A549 (cell line): ENCODE data around the gene SREBF1. TPM values are rescaled to one million over a fixed set of nuclear protein-coding genes. Genes with fewer than 3 reads are reported as not detected.

Experiments used
- ATAC-seq, 2 experiments: fragments of 200-7000 bp in 1 of 2; fragments of >200 bp in 1 of 2; cut with Nextera tagmentation in 1 of 2; cut with Tn5 transposase in 1 of 2; 3 replicates each; pipeline versions ENCODE4 v1.8.0 to v1.9.1; 2018 to 2020; ENCODE audit warnings: mild to moderate bottlenecking in 1 of 2, moderate library complexity in 1 of 2
- CTCF ChIA-PET: fragments of 300-600 bp; sonication (Branson Sonifier 250); formaldehyde crosslinking; extraction: SDS; loops from one replicate; lab custom pipeline; 2021; ENCODE audit warnings: antibody characterized with exemption, inconsistent platforms; lab: Yijun Ruan, JAX
- POLR2A ChIA-PET: fragments of 350-600 bp; formaldehyde crosslinking; extraction: SDS; loops from one replicate; lab custom pipeline; 2021; ENCODE audit warnings: antibody characterized with exemption, inconsistent platforms; lab: Yijun Ruan, JAX
- DNase-seq, 2 experiments: peaks; one replicate each; pipeline versions ENCODE4 v3.0.0 to v3.0.0-alpha.2; 2011 to 2016; ENCODE audit warnings: low read depth in 1 of 2, low spot score in 1 of 2
- FAIRE-seq: peaks from 2 replicates; lab custom pipeline; 2011; peaks lifted over from hg19 to GRCh38; lab: Jason Lieb, UNC
- H3K27ac ChIP-seq, 2 experiments: fragments of >200 bp; sonication (Bioruptor Twin); formaldehyde crosslinking; 3 replicates each; pipeline ENCODE4 v1.5.1; 2016 to 2017
- H3K4me1 ChIP-seq: fragments of >200 bp; sonication (Bioruptor Twin); formaldehyde crosslinking; 3 replicates; pipeline ENCODE4 v1.6.1; 2016
- H3K4me2 ChIP-seq: fragments of >200 bp; sonication (Bioruptor Twin); formaldehyde crosslinking; 3 replicates; pipeline ENCODE4 v1.6.1; 2016
- H3K4me3 ChIP-seq: fragments of >200 bp; sonication (Bioruptor Twin); formaldehyde crosslinking; 3 replicates; pipeline ENCODE4 v1.5.1; 2016
- H3K9me3 ChIP-seq: fragments of >200 bp; sonication (Bioruptor Twin); formaldehyde crosslinking; 3 replicates; pipeline ENCODE4 v1.6.1; 2016
- BCL3 ChIP-seq: fragments of >200 bp; sonication (Bioruptor Twin); formaldehyde crosslinking; IDR thresholded peaks from 3 replicates; pipeline ENCODE4 v1.6.1; 2016
- CBX2 ChIP-seq: fragments of 200-600 bp; sonication (generic); IDR thresholded peaks from 2 replicates; pipeline ENCODE4 v1.6.1; 2016; ENCODE audit warnings: low read depth, mild to moderate bottlenecking, borderline replicate concordance
- CTCF ChIP-seq: fragments of >200 bp; sonication (Bioruptor Twin); formaldehyde crosslinking; IDR thresholded peaks from 3 replicates; pipeline ENCODE4 v1.5.1; 2016
- E2F6 ChIP-seq: IDR thresholded peaks from 2 replicates; pipeline ENCODE4 v1.6.1; 2012; ENCODE audit warnings: low read depth, borderline replicate concordance
- EHF ChIP-seq: fragments of 250-450 bp; sonication (Bioruptor Pico); IDR thresholded peaks from 2 replicates; pipeline ENCODE4 v1.5.0; 2020; ENCODE audit warnings: mild to moderate bottlenecking
- ELK1 ChIP-seq: fragments of 150-350 bp; IDR thresholded peaks from 2 replicates; pipeline ENCODE4 v1.6.1; 2014; ENCODE audit warnings: low read depth, mild to moderate bottlenecking, low read length
- EP300 ChIP-seq, 2 experiments: fragments of >200 bp; sonication (Bioruptor Twin); formaldehyde crosslinking; IDR thresholded peaks; 2 replicates in 1 of 2; 3 replicates in 1 of 2; pipeline ENCODE4 v1.6.1; 2016 to 2017
- ESRRA ChIP-seq: fragments of 150-350 bp; IDR thresholded peaks from 2 replicates; pipeline ENCODE4 v1.6.1; 2014; ENCODE audit warnings: mild to moderate bottlenecking, low read length, borderline replicate concordance
- FOSB ChIP-seq: fragments of 250-450 bp; sonication (Bioruptor Pico); IDR thresholded peaks from 2 replicates; pipeline ENCODE4 v1.5.0; 2020; ENCODE audit warnings: mild to moderate bottlenecking, moderate library complexity
- HES2 ChIP-seq: fragments of >200 bp; sonication (Bioruptor Twin); formaldehyde crosslinking; IDR thresholded peaks from 2 replicates; pipeline ENCODE4 v1.6.1; 2016
- HOXA7 ChIP-seq: fragments of 250-450 bp; sonication (Bioruptor Pico); IDR thresholded peaks from 2 replicates; pipeline ENCODE4 v1.5.0; 2020; ENCODE audit warnings: mild to moderate bottlenecking, moderate library complexity
- JUN ChIP-seq, 2 experiments: fragments of >200 bp; sonication (Bioruptor Twin); formaldehyde crosslinking; IDR thresholded peaks; 2 replicates in 1 of 2; 3 replicates in 1 of 2; pipeline ENCODE4 v1.6.1; 2016 to 2017
- JUNB ChIP-seq: fragments of >200 bp; sonication (Bioruptor Twin); formaldehyde crosslinking; IDR thresholded peaks from 2 replicates; pipeline ENCODE4 v1.6.1; 2016
- KDM1A ChIP-seq: fragments of 200-600 bp; sonication (generic); IDR thresholded peaks from 2 replicates; pipeline ENCODE4 v1.6.1; 2016; ENCODE audit warnings: low read depth, mild to moderate bottlenecking
- MAZ ChIP-seq: fragments of 150-350 bp; IDR thresholded peaks from 2 replicates; pipeline ENCODE4 v1.6.1; 2014; ENCODE audit warnings: antibody characterized with exemption, low read depth, low read length, borderline replicate concordance
- MYC ChIP-seq: IDR thresholded peaks from 2 replicates; pipeline ENCODE4 v1.6.1; 2012; ENCODE audit warnings: mild to moderate bottlenecking, inconsistent platforms, low read length, improper control_type of control experiment, borderline replicate concordance
- PBX3 ChIP-seq: IDR thresholded peaks from 2 replicates; pipeline ENCODE4 v1.6.1; 2012
- POLR2AphosphoS2 ChIP-seq: conservative IDR thresholded peaks from 2 replicates; pipeline ENCODE4 v1.6.1; 2012; ENCODE audit warnings: low read length, improper control_type of control experiment, inconsistent platforms
- RAD21 ChIP-seq, 2 experiments: fragments of >200 bp in 1 of 2; sonication (Bioruptor Twin) in 1 of 2; formaldehyde crosslinking in 1 of 2; IDR thresholded peaks in 1 of 2; conservative IDR thresholded peaks in 1 of 2; 2 replicates in 1 of 2; 3 replicates in 1 of 2; pipeline ENCODE4 v1.6.1; 2012 to 2018; ENCODE audit warnings: inconsistent platforms in 1 of 2
- SMC3 ChIP-seq: fragments of >200 bp; sonication (Bioruptor Twin); formaldehyde crosslinking; IDR thresholded peaks from 3 replicates; pipeline ENCODE4 v1.6.1; 2018; ENCODE audit warnings: inconsistent platforms
- TFCP2L1 ChIP-seq: fragments of 250-450 bp; sonication (Bioruptor Pico); IDR thresholded peaks from 2 replicates; pipeline ENCODE4 v1.5.0; 2021; ENCODE audit warnings: mild to moderate bottlenecking
- TP53 ChIP-seq: fragments of 250-450 bp; sonication (Bioruptor Pico); IDR thresholded peaks from 2 replicates; pipeline ENCODE4 v1.5.0; 2021; ENCODE audit warnings: mild to moderate bottlenecking, moderate library complexity
- USF2 ChIP-seq: fragments of 450-650 bp; IDR thresholded peaks from 2 replicates; pipeline ENCODE4 v1.6.1; 2014; ENCODE audit warnings: antibody characterized with exemption
- ZC3H11A ChIP-seq: fragments of 450-650 bp; IDR thresholded peaks from 2 replicates; pipeline ENCODE4 v1.6.1; 2014; ENCODE audit warnings: antibody characterized with exemption, mild to moderate bottlenecking
- ZNF302 ChIP-seq: fragments of 250-450 bp; sonication (Bioruptor Pico); IDR thresholded peaks from 2 replicates; pipeline ENCODE4 v1.9.0; 2021; ENCODE audit warnings: inconsistent platforms, mild to moderate bottlenecking, moderate library complexity
- ZSCAN20 ChIP-seq: fragments of 250-450 bp; sonication (Bioruptor Pico); IDR thresholded peaks from 2 replicates; pipeline ENCODE4 v1.8.0; 2022; ENCODE audit warnings: mild to moderate bottlenecking, moderate library complexity
- WGBS: methylation state at CpG from one replicate; pipeline ENCODE4 v1.1.6; 2017; ENCODE audit errors: missing lambda C conversion rate; 5-methylcytosine and 5-hydroxymethylcytosine counted together
- polyA plus RNA-seq, 4 experiments: library from polyadenylated mRNA; depleted of rRNA in 3 of 4; stranded (reverse); fragments of >200 nt; fragmentation: RNase III in 1 of 4; extraction: RNeasy Plus Mini Kit Qiagen cat#74134 plus additional on column Dnase treatment in 1 of 4; gene quantifications; 2 replicates in 3 of 4; 3 replicates in 1 of 4; pipeline ENCODE4 v1.2.3, GENCODE V29; 2011 to 2017

Gene SREBF1
- polyA plus RNA-seq, 2 of the 4 experiments (the other 2 are of a cell fraction): 47.4 to 159 TPM

GRCh38 chr17:17871913-17872312 lies 35.1 kb upstream of the SREBF1 start:
- Histone ChIP-seq H3K4me3 (no peak overlapping the region), H3K27ac (no peak overlapping the region), H3K9me3 (no peaks in the 10 kb centered on the region), H3K4me1 (peaks cover 5% of the 10 kb centered on the region; the same call in 1 of the 3 replicates), H3K4me2 (no peak overlapping the region)
- POLR2A ChIA-PET: no interaction called here
- ATAC-seq: no peak
- no peak for FAIRE-seq
- 79% methylated on average over 3 of the region's 3 CpGs for WGBS
- CTCF ChIA-PET: interaction anchor here (1.0 to 35.9 kb wide), 9 partner anchors 12 to 72 kb away, joined by 3 to 859 read pairs (median 7); no protein-coding TSS in a partner anchor
- no peak for DNase-seq
- TF ChIP-seq HES2 (no peak), JUN (IDR thresholded peaks at IDR 0.05) (no peak), CBX2 (no peak), HOXA7 (CRISPR knock-in tag) (no peak), ZSCAN20 (CRISPR knock-in tag) (no peak), TP53 (CRISPR knock-in tag) (no peak), EHF (CRISPR knock-in tag) (no peak), BCL3 (no peak), POLR2AphosphoS2 (no peak), EP300 (IDR thresholded peaks at IDR 0.05) (no peak), FOSB (no peak), ZNF302 (CRISPR knock-in tag) (no peak), ESRRA (no peak), PBX3 (no peak), MAZ (no peak), ELK1 (no peak), TFCP2L1 (CRISPR knock-in tag) (no peak), JUNB (no peak)

GRCh38 chr17:17870247-17870646 lies 33.5 kb upstream of the SREBF1 start:
- Histone ChIP-seq H3K4me3 (no peak overlapping the region), H3K27ac (no peak overlapping the region), H3K9me3 (no peaks in the 10 kb centered on the region)
- FAIRE-seq (no peak), ATAC-seq (peak; percentile 7 to 58; a peak in 3 of 6 replicates), DNase-seq (no peak)
- CTCF ChIA-PET: interaction anchor here (1.0 to 35.9 kb wide), 12 partner anchors 10 to 189 kb away, joined by 3 to 859 read pairs (median 6); partner anchors contain the start of gene RAI1
- POLR2A ChIA-PET: no interaction called here
- WGBS: 73% methylated on average over 6 of the region's 6 CpGs
- TF ChIP-seq CTCF: peak; percentile 21; the same call in 1 of the 3 replicates
- TF ChIP-seq ZC3H11A: no peak
- TF ChIP-seq KDM1A: no peak
- no peak for TF ChIP-seq MYC
- no peak for TF ChIP-seq USF2
- peak in 1 of 2 experiments; percentile 46; a peak in 2 of 5 replicates for TF ChIP-seq RAD21 (conservative IDR thresholded peaks at IDR 0.05 in 1 of 2, IDR thresholded peaks at IDR 0.05 in 1 of 2)
- no peak for TF ChIP-seq FOSB
- TF ChIP-seq HOXA7 (CRISPR knock-in tag): no peak
- TF ChIP-seq E2F6: no peak
- 0 out of 3 replicates have a peak, but pooled peaks have one; percentile 21 for TF ChIP-seq SMC3
- TF ChIP-seq, all 56 proteins: peak for 3
- Histone ChIP-seq H3K4me2 (no peak overlapping the region), H3K4me1 (peaks cover 5% of the 10 kb centered on the region; the same call in 1 of the 3 replicates)
